H1 (cell line): ENCODE results near the gene ETV7. TPM values are rescaled to one million over a fixed set of nuclear protein-coding genes. Genes with fewer than 3 reads are reported as not detected.

Source experiments
- CHD2 ChIP-seq: IDR thresholded peaks from 2 replicates; pipeline ENCODE4 v1.6.1; 2012; ENCODE audit warnings: low read length, improper control_type of control experiment
- CREB1 ChIP-seq: IDR thresholded peaks from 2 replicates; pipeline ENCODE4 v1.6.1; 2012; ENCODE audit warnings: inconsistent platforms
- CTBP2 ChIP-seq: IDR thresholded peaks from 2 replicates; pipeline ENCODE4 v1.7.0; 2011; ENCODE audit warnings: borderline replicate concordance, mild to moderate bottlenecking, moderate library complexity, mixed read lengths, low read length; ENCODE audit not compliant: insufficient read depth, insufficient read length
- GABPA ChIP-seq: IDR thresholded peaks from 2 replicates; pipeline ENCODE4 v1.6.1; 2011; ENCODE audit warnings: mild to moderate bottlenecking, low read length, moderate library complexity, borderline replicate concordance; ENCODE audit not compliant: insufficient read depth
- MAFK ChIP-seq: IDR thresholded peaks from 2 replicates; pipeline ENCODE4 v1.6.1; 2012; ENCODE audit warnings: low read depth, mild to moderate bottlenecking, improper control_type of control experiment, low read length
- RXRA ChIP-seq: IDR thresholded peaks from 2 replicates; pipeline ENCODE4 v1.6.1; 2011; ENCODE audit warnings: low read depth, mild to moderate bottlenecking, low read length, moderate library complexity; ENCODE audit not compliant: insufficient read depth
- polyA plus RNA-seq, 7 experiments: library from polyadenylated mRNA; depleted of rRNA in 3 of 7; stranded (reverse) in 5 of 7; unstranded in 2 of 7; fragments of >200 nt in 5 of 7; fragments of 200-250 nt in 2 of 7; gene quantifications; 1 replicate in 5 of 7; 2 replicates in 1 of 7; 4 replicates in 1 of 7; pipeline versions ENCODE4 v1.2.1 to v1.2.3, GENCODE V29; 2011 to 2013; ENCODE audit warnings: missing spikeins in 2 of 7, mixed read lengths in 2 of 7
- total RNA-seq: library from RNA; stranded (reverse); fragmentation: NEBNext Ultra II Directional; extraction: Animal tissue kit (Norgen Biotek cat#: 25700); gene quantifications from 2 replicates; pipeline ENCODE4 v1.2.1, GENCODE V29; 2021
- TF ChIP-seq, protein P1 (sequence below): fragments of 300-600 bp; sonication (generic); IDR thresholded peaks from 2 replicates; pipeline ENCODE4 v1.7.1; 2012; ENCODE audit warnings: low read length, moderate library complexity, mild to moderate bottlenecking, inconsistent platforms; ENCODE audit not compliant: insufficient replicate concordance
- TF ChIP-seq, protein P2 (sequence below): IDR thresholded peaks from 2 replicates; pipeline ENCODE4 v1.6.1; 2012; ENCODE audit warnings: low read length, inconsistent platforms

Gene ETV7
- total and polyA plus RNA-seq, 2 of the 8 experiments (the other 6 are each of a cell fraction or from before 2014, with no cell fraction given), result 0.54 to 2.4 TPM

DNA sequence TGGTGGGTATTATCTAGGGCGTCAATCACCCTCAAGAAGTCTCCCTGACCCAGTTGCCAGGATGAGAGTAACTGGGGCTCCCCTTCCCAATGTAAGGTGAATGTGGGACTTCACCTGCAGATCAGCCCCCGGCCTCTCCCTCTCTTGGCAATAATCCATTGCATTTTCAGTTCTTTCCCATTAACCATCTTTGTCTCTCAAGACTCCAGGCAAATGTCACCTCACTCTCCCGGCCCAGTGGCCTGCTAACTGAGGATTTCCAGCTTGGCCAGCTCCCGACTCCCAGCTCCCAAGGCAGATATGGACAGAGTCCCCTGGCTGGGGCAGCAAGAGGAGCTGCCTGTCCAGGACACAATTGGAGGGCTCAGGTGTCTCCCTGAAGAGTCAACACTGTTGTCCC is 7.3 kb downstream of the ETV7 start (continued):
- TF ChIP-seq, protein P1, sequence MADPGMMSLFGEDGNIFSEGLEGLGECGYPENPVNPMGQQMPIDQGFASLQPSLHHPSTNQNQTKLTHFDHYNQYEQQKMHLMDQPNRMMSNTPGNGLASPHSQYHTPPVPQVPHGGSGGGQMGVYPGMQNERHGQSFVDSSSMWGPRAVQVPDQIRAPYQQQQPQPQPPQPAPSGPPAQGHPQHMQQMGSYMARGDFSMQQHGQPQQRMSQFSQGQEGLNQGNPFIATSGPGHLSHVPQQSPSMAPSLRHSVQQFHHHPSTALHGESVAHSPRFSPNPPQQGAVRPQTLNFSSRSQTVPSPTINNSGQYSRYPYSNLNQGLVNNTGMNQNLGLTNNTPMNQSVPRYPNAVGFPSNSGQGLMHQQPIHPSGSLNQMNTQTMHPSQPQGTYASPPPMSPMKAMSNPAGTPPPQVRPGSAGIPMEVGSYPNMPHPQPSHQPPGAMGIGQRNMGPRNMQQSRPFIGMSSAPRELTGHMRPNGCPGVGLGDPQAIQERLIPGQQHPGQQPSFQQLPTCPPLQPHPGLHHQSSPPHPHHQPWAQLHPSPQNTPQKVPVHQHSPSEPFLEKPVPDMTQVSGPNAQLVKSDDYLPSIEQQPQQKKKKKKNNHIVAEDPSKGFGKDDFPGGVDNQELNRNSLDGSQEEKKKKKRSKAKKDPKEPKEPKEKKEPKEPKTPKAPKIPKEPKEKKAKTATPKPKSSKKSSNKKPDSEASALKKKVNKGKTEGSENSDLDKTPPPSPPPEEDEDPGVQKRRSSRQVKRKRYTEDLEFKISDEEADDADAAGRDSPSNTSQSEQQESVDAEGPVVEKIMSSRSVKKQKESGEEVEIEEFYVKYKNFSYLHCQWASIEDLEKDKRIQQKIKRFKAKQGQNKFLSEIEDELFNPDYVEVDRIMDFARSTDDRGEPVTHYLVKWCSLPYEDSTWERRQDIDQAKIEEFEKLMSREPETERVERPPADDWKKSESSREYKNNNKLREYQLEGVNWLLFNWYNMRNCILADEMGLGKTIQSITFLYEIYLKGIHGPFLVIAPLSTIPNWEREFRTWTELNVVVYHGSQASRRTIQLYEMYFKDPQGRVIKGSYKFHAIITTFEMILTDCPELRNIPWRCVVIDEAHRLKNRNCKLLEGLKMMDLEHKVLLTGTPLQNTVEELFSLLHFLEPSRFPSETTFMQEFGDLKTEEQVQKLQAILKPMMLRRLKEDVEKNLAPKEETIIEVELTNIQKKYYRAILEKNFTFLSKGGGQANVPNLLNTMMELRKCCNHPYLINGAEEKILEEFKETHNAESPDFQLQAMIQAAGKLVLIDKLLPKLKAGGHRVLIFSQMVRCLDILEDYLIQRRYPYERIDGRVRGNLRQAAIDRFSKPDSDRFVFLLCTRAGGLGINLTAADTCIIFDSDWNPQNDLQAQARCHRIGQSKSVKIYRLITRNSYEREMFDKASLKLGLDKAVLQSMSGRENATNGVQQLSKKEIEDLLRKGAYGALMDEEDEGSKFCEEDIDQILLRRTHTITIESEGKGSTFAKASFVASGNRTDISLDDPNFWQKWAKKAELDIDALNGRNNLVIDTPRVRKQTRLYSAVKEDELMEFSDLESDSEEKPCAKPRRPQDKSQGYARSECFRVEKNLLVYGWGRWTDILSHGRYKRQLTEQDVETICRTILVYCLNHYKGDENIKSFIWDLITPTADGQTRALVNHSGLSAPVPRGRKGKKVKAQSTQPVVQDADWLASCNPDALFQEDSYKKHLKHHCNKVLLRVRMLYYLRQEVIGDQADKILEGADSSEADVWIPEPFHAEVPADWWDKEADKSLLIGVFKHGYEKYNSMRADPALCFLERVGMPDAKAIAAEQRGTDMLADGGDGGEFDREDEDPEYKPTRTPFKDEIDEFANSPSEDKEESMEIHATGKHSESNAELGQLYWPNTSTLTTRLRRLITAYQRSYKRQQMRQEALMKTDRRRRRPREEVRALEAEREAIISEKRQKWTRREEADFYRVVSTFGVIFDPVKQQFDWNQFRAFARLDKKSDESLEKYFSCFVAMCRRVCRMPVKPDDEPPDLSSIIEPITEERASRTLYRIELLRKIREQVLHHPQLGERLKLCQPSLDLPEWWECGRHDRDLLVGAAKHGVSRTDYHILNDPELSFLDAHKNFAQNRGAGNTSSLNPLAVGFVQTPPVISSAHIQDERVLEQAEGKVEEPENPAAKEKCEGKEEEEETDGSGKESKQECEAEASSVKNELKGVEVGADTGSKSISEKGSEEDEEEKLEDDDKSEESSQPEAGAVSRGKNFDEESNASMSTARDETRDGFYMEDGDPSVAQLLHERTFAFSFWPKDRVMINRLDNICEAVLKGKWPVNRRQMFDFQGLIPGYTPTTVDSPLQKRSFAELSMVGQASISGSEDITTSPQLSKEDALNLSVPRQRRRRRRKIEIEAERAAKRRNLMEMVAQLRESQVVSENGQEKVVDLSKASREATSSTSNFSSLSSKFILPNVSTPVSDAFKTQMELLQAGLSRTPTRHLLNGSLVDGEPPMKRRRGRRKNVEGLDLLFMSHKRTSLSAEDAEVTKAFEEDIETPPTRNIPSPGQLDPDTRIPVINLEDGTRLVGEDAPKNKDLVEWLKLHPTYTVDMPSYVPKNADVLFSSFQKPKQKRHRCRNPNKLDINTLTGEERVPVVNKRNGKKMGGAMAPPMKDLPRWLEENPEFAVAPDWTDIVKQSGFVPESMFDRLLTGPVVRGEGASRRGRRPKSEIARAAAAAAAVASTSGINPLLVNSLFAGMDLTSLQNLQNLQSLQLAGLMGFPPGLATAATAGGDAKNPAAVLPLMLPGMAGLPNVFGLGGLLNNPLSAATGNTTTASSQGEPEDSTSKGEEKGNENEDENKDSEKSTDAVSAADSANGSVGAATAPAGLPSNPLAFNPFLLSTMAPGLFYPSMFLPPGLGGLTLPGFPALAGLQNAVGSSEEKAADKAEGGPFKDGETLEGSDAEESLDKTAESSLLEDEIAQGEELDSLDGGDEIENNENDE, result no peak
- TF ChIP-seq, protein P2, sequence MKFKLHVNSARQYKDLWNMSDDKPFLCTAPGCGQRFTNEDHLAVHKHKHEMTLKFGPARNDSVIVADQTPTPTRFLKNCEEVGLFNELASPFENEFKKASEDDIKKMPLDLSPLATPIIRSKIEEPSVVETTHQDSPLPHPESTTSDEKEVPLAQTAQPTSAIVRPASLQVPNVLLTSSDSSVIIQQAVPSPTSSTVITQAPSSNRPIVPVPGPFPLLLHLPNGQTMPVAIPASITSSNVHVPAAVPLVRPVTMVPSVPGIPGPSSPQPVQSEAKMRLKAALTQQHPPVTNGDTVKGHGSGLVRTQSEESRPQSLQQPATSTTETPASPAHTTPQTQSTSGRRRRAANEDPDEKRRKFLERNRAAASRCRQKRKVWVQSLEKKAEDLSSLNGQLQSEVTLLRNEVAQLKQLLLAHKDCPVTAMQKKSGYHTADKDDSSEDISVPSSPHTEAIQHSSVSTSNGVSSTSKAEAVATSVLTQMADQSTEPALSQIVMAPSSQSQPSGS, result no peak
- no peak for TF ChIP-seq GABPA
- no peak for TF ChIP-seq CREB1
- no peak for TF ChIP-seq MAFK
- TF ChIP-seq CTBP2, result no peak
- no peak for TF ChIP-seq CHD2
- TF ChIP-seq RXRA, result no peak
